Germinal center (tissue), 1 donor: ENCODE results near the gene DNAL4.

ENCODE experiments used
- DNase-seq: peaks from one replicate; pipeline ENCODE4 v3.0.0; 2012; ENCODE audit warnings: mixed read lengths, low spot score

Gene DNAL4

GRCh38 chr22:38739300-38740055 is 54.5 kb downstream of the DNAL4 start:
- no peak for DNase-seq

DNA sequence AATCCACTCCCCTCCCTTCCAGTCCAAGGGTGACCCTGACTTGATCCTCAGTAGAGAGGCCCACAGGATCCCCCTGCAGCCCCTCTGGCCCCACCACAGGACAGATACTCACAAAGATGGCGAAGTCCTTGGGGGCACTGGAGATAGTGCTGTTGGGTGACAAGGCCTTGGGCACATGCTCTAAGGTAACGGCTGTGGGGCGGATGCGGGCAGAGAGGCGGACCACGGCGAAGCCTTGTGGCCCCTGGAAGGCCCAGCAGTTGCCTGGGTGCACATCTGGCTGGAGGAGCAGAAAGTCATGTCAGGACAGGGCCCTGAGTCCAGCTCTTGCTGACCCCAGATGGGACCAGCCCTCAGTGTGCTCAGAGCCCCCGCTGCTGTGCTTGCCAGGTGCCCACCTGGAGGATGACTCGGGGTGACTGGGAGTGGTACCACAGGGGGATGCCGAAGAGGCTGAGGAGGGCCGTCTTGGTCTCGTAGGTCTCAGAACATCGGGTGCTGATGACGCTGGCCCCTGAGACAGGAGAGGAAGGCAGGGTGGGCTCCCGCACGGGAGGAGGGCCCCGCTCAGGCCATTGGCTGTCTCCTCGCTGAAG is 55.4 kb downstream of the DNAL4 start:
- no peak for DNase-seq

DNA sequence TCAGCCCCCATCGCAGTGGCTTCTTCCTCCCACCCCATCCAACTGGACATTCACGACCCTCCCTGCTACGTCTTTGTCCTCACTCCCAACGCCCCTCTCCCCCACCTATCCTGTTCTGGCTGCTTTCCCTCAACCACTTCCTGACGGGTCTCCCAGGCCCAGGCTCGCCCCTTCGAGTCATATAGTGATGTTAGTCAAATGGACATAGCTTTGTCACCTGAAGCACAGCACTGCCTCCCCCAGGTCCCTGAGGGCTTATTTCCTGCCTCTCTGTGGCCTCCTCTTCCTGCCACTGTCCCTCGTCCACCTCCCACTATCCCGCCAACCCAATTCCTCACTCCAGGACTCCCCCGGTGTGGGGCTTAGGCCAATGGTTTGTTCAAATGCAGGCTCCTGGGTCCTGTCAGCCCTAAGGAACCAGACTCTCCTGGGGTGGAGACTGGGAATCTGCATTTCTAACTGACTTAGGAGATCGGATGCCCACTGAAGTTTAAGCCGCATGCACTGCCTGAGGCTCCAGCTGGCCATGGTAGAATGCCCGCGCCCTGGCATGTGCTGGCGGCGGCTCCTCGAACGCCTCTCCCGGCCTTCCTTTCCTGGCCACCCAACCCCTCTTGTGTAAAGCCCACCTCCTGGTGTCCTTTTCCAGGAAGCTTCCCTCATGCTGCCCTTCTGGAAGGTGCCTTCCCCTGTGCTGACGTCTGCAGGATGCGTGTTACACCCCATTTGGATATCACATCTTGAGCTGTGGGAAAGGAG is 56.5 kb downstream of the DNAL4 start:
- DNase-seq, result no peak

- no peak for DNase-seq
These were observed 57.7 kb downstream of the DNAL4 start for GRCh38 chr22:38736257-38736570.

DNA sequence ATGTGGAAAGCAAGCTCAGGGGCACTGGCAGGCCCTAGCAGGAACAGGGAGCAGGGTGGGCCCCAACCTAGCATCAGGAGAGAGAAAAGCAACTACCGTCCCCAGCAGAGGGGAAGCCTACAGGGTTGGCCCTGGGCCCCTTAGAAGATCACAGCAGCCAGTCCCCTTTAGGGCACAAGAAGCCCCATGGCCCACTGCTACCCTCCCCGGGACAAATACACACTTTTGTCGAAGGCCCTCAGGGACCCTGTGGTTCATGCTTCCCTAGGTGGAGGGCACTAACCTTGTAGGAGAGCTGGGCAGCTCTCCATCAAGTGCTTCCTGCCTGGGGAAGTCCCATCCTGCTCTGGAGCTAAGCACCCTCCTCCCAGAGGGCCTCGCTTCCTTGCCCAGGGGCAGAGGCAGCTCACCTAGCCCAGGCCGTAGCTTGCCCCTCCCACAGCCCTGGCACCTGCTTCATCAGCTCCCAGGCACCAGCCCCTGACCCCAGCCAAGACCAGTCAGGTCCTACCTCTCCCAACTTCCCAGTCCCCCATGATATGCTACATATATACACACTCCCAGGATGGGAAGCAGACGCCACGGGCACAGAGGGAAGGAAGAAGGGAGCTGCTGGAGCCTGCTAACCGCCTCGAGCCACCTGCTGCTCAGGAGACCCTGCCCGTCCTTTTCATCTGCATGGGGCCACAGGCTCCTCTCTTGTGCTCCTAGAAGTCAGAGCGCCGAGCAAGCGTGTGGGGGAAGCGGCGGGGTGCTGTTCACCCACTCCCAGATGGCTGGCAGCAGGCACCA is 58.3 kb downstream of the DNAL4 start:
- DNase-seq, result no peak

DNA sequence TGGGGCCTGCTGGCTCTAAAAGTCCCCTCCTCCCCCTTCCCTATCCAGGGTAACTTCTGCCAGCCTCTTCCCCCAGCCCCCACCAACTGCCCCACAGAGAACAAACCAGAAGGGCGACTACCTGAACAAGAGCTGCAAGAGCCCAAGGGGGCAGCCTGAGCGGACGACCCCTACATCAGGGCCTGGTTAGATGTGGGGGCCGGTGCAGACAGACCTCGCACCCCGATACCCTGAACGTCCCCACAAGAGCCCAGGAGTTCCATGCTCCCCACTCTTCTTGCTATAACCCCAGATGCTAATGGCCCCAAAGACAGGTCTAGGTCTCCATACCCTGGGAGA is 58.8 kb downstream of the DNAL4 start:
- DNase-seq, result no peak

DNA sequence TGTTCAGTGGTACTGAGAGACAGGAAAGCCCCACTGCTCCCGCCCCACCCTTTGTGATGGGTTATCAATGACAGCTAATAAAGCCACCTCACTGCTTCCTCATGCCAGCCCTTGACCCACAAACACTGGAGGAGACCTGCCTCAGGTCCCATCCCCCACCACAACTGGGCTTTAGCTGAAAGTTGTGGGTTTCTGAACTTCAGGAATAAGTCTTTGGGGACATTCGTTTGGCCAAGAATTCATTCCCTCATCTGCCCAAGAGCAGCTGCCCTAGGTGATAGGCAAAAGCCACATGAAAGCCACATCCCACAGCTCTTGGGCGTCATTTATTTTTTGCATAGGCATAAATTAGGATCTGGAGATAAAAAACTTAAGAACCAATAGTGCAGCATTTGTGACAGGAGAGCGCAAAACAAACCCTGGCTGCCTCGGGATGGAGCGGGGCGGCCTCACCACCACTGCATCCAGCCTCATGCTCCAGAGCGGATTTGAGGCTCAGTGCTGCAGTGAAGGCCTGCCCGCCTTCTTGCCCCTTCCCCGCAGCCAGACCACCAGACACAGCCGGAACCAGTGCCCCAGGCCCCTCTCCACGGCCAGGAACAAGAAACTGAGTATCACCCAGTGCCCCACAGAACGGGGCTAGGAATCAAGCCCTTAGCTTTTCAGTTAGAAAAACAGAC is 59.4 kb downstream of the DNAL4 start:
- no peak for DNase-seq

GRCh38 chr22:38733724-38734381 is 60.1 kb downstream of the DNAL4 start:
- no peak for DNase-seq

DNA sequence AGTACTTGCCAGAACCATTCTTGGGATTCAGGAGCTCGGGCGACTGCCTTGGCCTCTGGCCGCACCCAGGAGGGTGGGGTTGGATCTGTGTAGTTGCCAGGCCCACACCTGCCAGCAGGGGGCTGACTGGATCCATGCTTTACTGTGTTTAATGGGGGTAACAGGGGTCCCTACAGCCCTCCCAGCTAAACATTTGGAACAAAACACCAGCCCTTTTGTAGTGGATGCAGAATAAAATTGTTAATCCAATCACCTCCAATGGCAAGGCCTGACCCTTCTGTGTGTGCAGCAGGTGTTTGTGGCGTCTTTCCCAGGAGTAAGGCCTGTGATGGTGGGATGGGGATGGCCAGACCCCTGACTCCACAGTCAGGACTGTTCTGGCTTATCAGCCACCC is 60.6 kb downstream of the DNAL4 start:
- peak; percentile 65 for DNase-seq

DNA sequence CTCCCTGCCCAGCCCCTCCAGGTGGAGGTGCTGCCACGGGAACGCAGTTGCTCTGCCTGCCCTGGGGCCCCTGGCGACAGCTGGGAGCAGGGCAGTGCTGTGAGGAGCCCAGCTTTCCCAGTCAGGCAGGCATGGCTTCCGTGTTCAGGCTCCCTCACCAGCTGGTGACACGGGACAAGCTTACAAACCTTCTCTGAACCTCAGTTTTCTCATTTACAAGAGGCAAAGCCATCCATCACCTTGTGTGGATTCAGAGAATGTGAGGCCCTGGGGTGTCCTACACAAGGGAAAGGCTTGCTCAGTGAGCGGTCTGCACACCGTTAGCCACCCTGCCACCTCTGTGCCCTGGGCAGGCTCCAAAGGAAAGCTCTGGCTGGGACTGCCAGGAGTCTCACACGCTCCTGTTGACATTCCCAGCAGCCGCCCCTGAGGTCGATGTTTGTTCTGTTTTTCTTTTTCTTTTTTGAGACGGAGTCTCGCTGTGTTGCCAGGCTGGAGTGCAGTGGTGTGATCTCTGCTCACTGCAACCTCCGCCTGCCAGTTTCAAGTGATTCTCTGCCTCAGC is 61.6 kb downstream of the DNAL4 start:
- DNase-seq, result no peak

DNA sequence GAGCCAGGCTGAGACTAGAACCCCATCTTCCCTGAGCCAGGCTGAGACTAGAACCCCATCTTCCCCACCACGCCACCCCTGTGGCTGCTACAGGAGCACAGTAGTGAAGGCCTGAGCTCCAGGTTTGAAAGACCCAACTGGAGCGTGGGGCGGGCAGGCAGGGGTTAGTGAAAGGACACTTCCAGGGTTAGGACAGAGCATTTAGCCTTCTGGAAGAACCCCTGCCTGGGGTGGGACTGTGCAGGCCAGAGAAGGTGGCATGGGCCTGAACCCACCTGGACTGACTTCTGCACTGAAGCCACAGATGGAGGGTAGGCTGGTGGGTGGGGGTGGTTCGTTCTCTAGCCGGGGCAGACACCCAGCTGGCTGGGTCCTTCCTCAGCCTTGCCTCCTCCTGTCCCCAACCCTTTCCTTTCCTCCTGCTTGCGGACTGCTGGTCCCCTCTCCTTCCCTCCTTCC is 62.2 kb downstream of the DNAL4 start:
- DNase-seq, result no peak

GRCh38 chr22:38730411-38730871 is 63.5 kb downstream of the DNAL4 start:
- no peak for DNase-seq

DNA sequence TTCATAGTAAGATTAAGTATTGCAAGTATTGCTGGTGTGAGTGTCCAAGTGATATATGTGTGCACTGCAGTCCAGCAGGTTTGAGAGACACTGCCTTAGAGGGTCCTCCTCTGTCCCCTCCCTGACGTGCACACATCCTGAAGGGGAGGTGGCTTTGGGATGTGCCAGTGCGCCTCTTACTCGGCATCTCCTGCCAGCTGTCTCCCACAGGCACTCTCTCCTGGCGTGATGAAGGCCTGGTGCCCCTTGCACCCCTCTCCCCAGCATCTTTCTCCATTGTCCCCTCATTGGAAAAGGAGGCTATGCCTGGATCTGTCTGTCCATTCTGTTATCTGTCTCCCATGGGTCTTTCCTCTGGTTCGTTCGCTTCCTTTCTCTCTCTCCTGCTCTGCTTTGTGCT is 64.0 kb downstream of the DNAL4 start:
- DNase-seq, result no peak

DNA sequence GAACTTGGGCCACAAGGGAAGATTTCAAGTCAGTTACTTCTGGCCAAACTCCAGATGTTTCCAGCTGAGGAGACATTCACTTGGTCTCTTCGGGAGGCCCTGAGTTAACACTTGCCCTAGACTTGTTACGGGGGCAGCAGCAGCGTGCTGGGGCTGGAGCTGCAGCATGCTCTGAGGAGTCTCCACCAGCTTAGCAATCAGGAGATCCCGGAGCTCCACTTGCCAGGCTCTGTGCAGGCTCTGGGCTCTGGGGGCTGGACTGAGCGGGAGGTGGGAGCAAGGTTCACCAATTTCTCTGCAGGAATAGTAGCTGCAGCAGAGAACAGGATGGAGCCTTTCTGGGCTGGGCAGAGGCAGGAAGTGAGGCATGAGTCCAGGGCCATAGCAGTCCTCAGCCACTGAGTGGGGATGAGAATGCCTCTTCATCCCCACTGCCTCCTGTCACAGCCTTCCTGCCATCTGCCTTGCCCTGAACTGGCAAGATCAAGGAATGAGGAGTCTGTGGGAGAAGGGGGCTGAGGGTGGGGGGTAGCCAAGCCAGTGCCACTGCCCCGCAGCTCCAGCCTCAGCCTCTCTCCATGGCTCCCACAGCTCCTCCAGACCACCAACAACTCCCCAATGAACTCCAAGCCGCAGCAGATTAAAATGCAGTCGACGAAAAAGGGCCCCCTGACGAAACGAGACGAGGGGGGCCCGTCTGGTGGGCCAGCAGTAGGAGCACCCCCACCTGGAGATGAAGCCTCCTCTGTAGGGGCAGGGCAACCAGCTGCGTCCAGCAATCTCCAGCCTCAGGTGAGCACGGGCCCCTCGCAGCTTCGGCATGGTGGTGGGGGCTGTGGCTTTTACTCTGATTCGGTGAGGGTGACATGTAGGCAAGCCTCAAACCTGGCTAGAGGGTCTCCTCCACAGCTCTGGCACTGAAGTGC is 64.8 kb downstream of the DNAL4 start:
- no peak for DNase-seq
